ENCODE results near the gene SCN4A. TPM values are rescaled to one million over a fixed set of nuclear protein-coding genes. Genes with fewer than 3 reads are reported as not detected.
"Not testable (repeated sequence)": the region's sequence is repeated elsewhere in the genome, so short reads cannot be mapped to it uniquely, and the experiment has no call there.

The SCN4A gene
- total RNA-seq (2014; rRNA removed; shearing (Covaris generic); ENCODE audit: low replicate concordance) = 0.37 and 0.38 TPM in 2 replicates

DNA sequence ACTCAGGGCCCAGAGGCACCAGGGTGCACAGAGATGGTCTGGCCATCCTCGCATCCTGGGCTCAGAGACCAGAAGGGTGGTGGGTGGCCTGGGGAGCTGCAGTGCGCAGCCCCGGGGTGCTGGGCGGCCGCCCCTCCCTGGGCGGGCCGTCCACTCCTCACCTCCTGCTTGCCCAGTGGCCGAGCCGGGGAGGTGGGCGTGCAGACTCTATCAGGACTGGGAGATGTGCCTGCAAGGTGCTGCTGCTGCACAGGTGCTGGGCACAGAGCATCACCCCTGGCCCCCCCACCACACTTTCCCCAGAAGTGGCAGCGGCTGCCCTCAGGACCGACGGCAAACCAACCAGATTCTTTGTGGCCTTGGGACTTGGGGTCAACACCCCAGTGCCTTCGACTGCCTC lies at the start of gene SCN4A:
TSS of gene SCN4A (minus strand) at position 123 of the 400 bp plus-strand sequence. CDS start at position 46, 77 bp downstream.
- in situ Hi-C loops (cut with HindIII; ENCODE audit: low pct_unique_long_range_greater_than_20kb, low sequenced_read_pairs) = no loop called here
- DNase-seq (ENCODE audit: low read depth) = no peak

GRCh38 chr17:64020056-64020766 lies 47.5 kb upstream of the SCN4A start, which contains the start of gene ICAM2:
TSS of gene ICAM2 (minus strand) at chr17:64020633. CDS start at chr17:64006691, 13,942 bp downstream.
- no peak for DNase-seq (ENCODE audit: low read depth)
- in situ Hi-C loops (cut with HindIII; ENCODE audit: low pct_unique_long_range_greater_than_20kb, low sequenced_read_pairs) = no loop called here

- in situ Hi-C loops (cut with HindIII; ENCODE audit: low pct_unique_long_range_greater_than_20kb, low sequenced_read_pairs); DNase-seq (ENCODE audit: low read depth): not testable (repeated sequence)
These were observed 46.8 kb upstream of the SCN4A start for GRCh38 chr17:64019551-64019961.

- in situ Hi-C loops (cut with HindIII; ENCODE audit: low pct_unique_long_range_greater_than_20kb, low sequenced_read_pairs) = no loop called here
- no peak for DNase-seq (ENCODE audit: low read depth)
These were observed 44.8 kb upstream of the SCN4A start for GRCh38 chr17:64017381-64017980.

- no peak for DNase-seq (ENCODE audit: low read depth)
- in situ Hi-C loops (cut with HindIII; ENCODE audit: low pct_unique_long_range_greater_than_20kb, low sequenced_read_pairs) = no loop called here
These were observed 44.3 kb upstream of the SCN4A start for GRCh38 chr17:64016974-64017373.

- no peak for DNase-seq (ENCODE audit: low read depth)
- in situ Hi-C loops (cut with HindIII; ENCODE audit: low pct_unique_long_range_greater_than_20kb, low sequenced_read_pairs) = no loop called here
These were observed 43.6 kb upstream of the SCN4A start for GRCh38 chr17:64016231-64016784.

- in situ Hi-C loops (cut with HindIII; ENCODE audit: low pct_unique_long_range_greater_than_20kb, low sequenced_read_pairs) = no loop called here
These were observed 42.7 kb upstream of the SCN4A start for GRCh38 chr17:64015447-64015846.

GRCh38 chr17:64009571-64010402 lies 37.1 kb upstream of the SCN4A start:
- DNase-seq (ENCODE audit: low read depth) = no peak
- in situ Hi-C loops (cut with HindIII; ENCODE audit: low pct_unique_long_range_greater_than_20kb, low sequenced_read_pairs) = no loop called here

More at GRCh38 chr17:64015447-64015846, 42.7 kb upstream of the SCN4A start:
- DNase-seq (ENCODE audit: low read depth) = no peak

- no peak for DNase-seq (ENCODE audit: low read depth)
- in situ Hi-C loops (cut with HindIII; ENCODE audit: low pct_unique_long_range_greater_than_20kb, low sequenced_read_pairs) = no loop called here
These were observed 36.1 kb upstream of the SCN4A start for GRCh38 chr17:64008830-64009229.

- in situ Hi-C loops (cut with HindIII; ENCODE audit: low pct_unique_long_range_greater_than_20kb, low sequenced_read_pairs) = no loop called here
- DNase-seq (ENCODE audit: low read depth) = no peak
These were observed 35.6 kb upstream of the SCN4A start for GRCh38 chr17:64008346-64008745.

GRCh38 chr17:64007838-64008282 lies 35.1 kb upstream of the SCN4A start:
- DNase-seq (ENCODE audit: low read depth) = no peak
- in situ Hi-C loops (cut with HindIII; ENCODE audit: low pct_unique_long_range_greater_than_20kb, low sequenced_read_pairs) = no loop called here

GRCh38 chr17:64007089-64007837 lies 34.5 kb upstream of the SCN4A start:
- DNase-seq (ENCODE audit: low read depth); in situ Hi-C loops (cut with HindIII; ENCODE audit: low pct_unique_long_range_greater_than_20kb, low sequenced_read_pairs): not testable (repeated sequence)

GRCh38 chr17:64006361-64007088 lies 33.8 kb upstream of the SCN4A start:
- in situ Hi-C loops (cut with HindIII; ENCODE audit: low pct_unique_long_range_greater_than_20kb, low sequenced_read_pairs) = no loop called here
- DNase-seq (ENCODE audit: low read depth) = no peak

DNA sequence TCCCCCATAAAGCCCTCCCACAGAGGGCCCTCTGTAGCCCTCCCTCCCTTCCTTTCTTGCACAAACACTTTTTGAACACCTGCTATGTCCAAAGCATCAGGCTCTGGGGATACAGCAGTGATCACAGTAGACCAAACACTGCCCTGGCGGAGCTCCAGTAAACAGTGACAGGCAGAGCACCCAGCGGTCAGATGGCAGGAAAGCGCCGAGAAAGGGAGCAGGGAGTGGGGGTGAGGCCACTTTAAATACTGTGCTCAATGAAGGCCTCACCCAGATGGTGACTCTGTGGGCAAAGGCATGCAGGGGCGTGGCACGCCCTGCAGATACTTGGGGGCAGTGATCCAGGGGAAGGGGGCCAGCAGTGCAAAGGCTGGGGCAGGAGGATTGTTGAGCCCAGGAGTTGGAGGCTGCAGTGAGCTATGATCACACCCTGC lies 33.0 kb upstream of the SCN4A start:
- peak; percentile 75 for DNase-seq (ENCODE audit: low read depth)
- in situ Hi-C loops (cut with HindIII; ENCODE audit: low pct_unique_long_range_greater_than_20kb, low sequenced_read_pairs) = no loop called here

DNA sequence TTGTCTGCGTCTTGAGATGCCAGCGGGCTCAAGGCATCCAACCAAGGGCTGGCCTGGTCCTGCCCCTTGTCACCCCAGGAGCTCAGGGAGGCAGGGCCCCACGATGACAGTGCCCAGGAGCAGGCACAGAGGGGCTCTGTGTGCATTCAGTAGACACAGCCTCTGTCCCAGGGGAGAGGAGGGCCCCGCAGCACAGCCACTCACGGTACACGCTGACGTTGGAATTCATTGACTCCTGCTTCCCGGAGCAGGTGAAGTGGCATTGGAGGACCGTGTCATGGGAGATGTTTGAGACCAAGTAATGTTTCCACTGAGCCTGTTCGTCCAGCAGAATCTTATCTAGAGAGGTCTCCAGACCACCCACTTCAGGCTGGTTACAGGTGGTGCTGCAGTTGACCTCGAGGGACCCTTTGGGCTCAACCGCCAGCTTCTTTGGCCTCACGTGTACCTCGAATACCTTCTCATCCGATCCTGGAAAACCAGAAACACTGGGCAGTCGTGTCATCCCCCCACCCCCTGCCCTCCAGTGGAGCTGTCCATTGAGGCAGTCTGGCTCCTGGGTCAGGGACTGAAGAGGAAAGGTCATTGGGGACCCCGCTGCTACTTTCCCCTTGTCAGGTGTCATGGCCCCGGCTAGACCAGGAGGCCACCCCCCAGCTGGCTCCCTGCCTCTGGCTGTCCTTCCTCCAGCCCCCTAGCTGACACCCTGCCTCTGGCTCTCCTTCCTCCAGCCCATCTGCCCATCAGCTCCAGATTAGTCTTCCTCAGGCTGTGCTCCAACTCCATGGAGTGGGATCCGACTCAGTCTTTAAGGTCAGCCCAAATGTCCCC lies 32.4 kb upstream of the SCN4A start:
- in situ Hi-C loops (cut with HindIII; ENCODE audit: low pct_unique_long_range_greater_than_20kb, low sequenced_read_pairs) = no loop called here
- no peak for DNase-seq (ENCODE audit: low read depth)

GRCh38 chr17:64004218-64004770 lies 31.6 kb upstream of the SCN4A start:
- no peak for DNase-seq (ENCODE audit: low read depth)
- in situ Hi-C loops (cut with HindIII; ENCODE audit: low pct_unique_long_range_greater_than_20kb, low sequenced_read_pairs) = no loop called here

Data from Caki2 (cell line).